H1 (cell line): ENCODE results near the gene FYB2. TPM values are rescaled to one million over a fixed set of nuclear protein-coding genes. Genes with fewer than 3 reads are reported as not detected.

Experiments
- CTCF ChIA-PET: fragments of 300-600 bp; sonication (Branson Sonifier 250); formaldehyde crosslinking; loops from one replicate; lab custom pipeline; 2021; ENCODE audit not compliant: partially characterized antibody; lab: Charles Lee
- POLR2A ChIA-PET: fragments of 300-600 bp; sonication (Branson Sonifier 250); formaldehyde crosslinking; loops from one replicate; lab custom pipeline; 2021; ENCODE audit warnings: inconsistent platforms; ENCODE audit not compliant: partially characterized antibody; lab: Charles Lee
- DNase-seq, 2 experiments: peaks; one replicate each; pipeline versions ENCODE4 v3.0.0 to v3.0.0-alpha.2; 2010 to 2022; ENCODE audit warnings: low spot score in 2 of 2, low read depth in 1 of 2, mixed read lengths in 1 of 2
- FAIRE-seq: peaks from 2 replicates; lab custom pipeline; 2011; peaks lifted over from hg19 to GRCh38; lab: Jason Lieb, UNC
- H2AFZ ChIP-seq: 2 replicates; pipeline ENCODE4 v1.8.1; 2012; ENCODE audit warnings: low read length, inconsistent platforms
- H2AK5ac ChIP-seq: 2 replicates; pipeline ENCODE4 v1.6.1; 2013; ENCODE audit warnings: low read depth, low read length
- H2BK120ac ChIP-seq: replicated peaks from 2 replicates; pipeline ENCODE3; 2013; ENCODE audit warnings: low read depth, low read length, inconsistent platforms
- H2BK12ac ChIP-seq: 2 replicates; pipeline ENCODE4 v1.6.1; 2013; ENCODE audit warnings: low read depth, low read length
- H2BK15ac ChIP-seq: 2 replicates; pipeline ENCODE4 v1.6.1; 2013; ENCODE audit warnings: low read length
- H2BK20ac ChIP-seq: 2 replicates; pipeline ENCODE4 v1.6.1; 2013; ENCODE audit warnings: low read length
- H2BK5ac ChIP-seq: 2 replicates; pipeline ENCODE4 v1.6.1; 2013; ENCODE audit warnings: low read depth, low read length
- H3K14ac ChIP-seq: 2 replicates; pipeline ENCODE4 v1.6.1; 2013; ENCODE audit warnings: inconsistent platforms; ENCODE audit not compliant: insufficient read length
- H3K18ac ChIP-seq: 2 replicates; pipeline ENCODE4 v1.6.1; 2013; ENCODE audit warnings: low read length; ENCODE audit errors: extremely low read depth
- H3K23ac ChIP-seq: 2 replicates; pipeline ENCODE4 v1.6.1; 2013; ENCODE audit warnings: inconsistent platforms; ENCODE audit not compliant: insufficient read length
- H3K23me2 ChIP-seq: 2 replicates; pipeline ENCODE4 v1.6.1; 2013; ENCODE audit warnings: low read depth, low read length
- H3K27ac ChIP-seq: 2 replicates; pipeline ENCODE4 v1.6.1; 2011; ENCODE audit warnings: low read depth, low read length, inconsistent platforms
- H3K27me3 ChIP-seq, 4 experiments: replicated peaks in 1 of 4; 1 replicate in 1 of 4; 2 replicates in 3 of 4; pipeline versions ENCODE4 v1.6.1 to v1.8.1; 2011 to 2013; ENCODE audit warnings: low read length in 3 of 4, mild to moderate bottlenecking in 3 of 4, inconsistent platforms in 2 of 4, mixed read lengths in 2 of 4, moderate library complexity in 1 of 4; ENCODE audit not compliant: control insufficient read depth in 3 of 4, insufficient read depth in 3 of 4; ENCODE audit errors: extremely low read depth in 1 of 4
- H3K36me3 ChIP-seq, 4 experiments: 2 replicates each; pipeline versions ENCODE4 v1.6.1 to v1.8.1; 2011 to 2013; ENCODE audit warnings: mild to moderate bottlenecking in 4 of 4, low read length in 3 of 4, moderate library complexity in 2 of 4, control low read depth in 1 of 4, inconsistent platforms in 1 of 4; ENCODE audit not compliant: insufficient read depth in 4 of 4, control insufficient read depth in 2 of 4
- H3K4ac ChIP-seq: replicated peaks from 2 replicates; pipeline ENCODE3; 2013; ENCODE audit warnings: low read length, low read depth, mixed read lengths, inconsistent platforms; ENCODE audit not compliant: insufficient read length
- H3K4me1 ChIP-seq, 4 experiments: replicated peaks in 1 of 4; 1 replicate in 1 of 4; 2 replicates in 3 of 4; pipeline versions ENCODE4 v1.6.1 to v1.8.1; 2011 to 2013; ENCODE audit warnings: low read length in 3 of 4, inconsistent platforms in 2 of 4, mixed read lengths in 1 of 4; ENCODE audit not compliant: insufficient read depth in 4 of 4, control insufficient read depth in 3 of 4
- H3K4me2 ChIP-seq, 2 experiments: 2 replicates each; pipeline versions ENCODE4 v1.6.1 to v1.8.1; 2011 to 2013; ENCODE audit warnings: low read depth in 2 of 2, low read length in 2 of 2, control low read depth in 1 of 2, inconsistent platforms in 1 of 2, mild to moderate bottlenecking in 1 of 2; ENCODE audit not compliant: insufficient read depth in 1 of 2
- H3K4me3 ChIP-seq, 4 experiments: fragments of 200-600, 300-600 bp in 1 of 4; sonication (generic), shearing (Covaris generic), sonication (Bioruptor Twin) in 1 of 4; 2 replicates each; pipeline versions ENCODE4 v1.5.1 to v1.8.1; 2011 to 2016; ENCODE audit warnings: low read length in 4 of 4, low read depth in 3 of 4, control low read depth in 2 of 4, inconsistent platforms in 2 of 4, mild to moderate bottlenecking in 2 of 4, mixed read lengths in 1 of 4, moderate library complexity in 1 of 4; ENCODE audit not compliant: insufficient read depth in 2 of 4; ENCODE audit errors: extremely low read depth in 1 of 4
- H3K56ac ChIP-seq: replicated peaks from 2 replicates; pipeline ENCODE3; 2013; ENCODE audit warnings: low read depth, mild to moderate bottlenecking, mixed read lengths, low read length, inconsistent platforms; ENCODE audit not compliant: insufficient read length
- H3K79me1 ChIP-seq: 2 replicates; pipeline ENCODE4 v1.6.1; 2013; ENCODE audit warnings: low read depth, low read length, control low read depth
- H3K79me2 ChIP-seq, 2 experiments: 2 replicates each; pipeline versions ENCODE4 v1.6.1 to v1.8.1; 2012 to 2013; ENCODE audit warnings: low read length in 2 of 2, mild to moderate bottlenecking in 2 of 2, inconsistent platforms in 1 of 2; ENCODE audit not compliant: insufficient read depth in 2 of 2, control insufficient read depth in 1 of 2
- H3K9ac ChIP-seq, 4 experiments: replicated peaks in 1 of 4; 1 replicate in 1 of 4; 2 replicates in 3 of 4; pipeline versions ENCODE4 v1.6.1 to v1.8.1; 2011 to 2013; ENCODE audit warnings: low read depth in 3 of 4, low read length in 3 of 4, control low read depth in 2 of 4, mild to moderate bottlenecking in 2 of 4, moderate library complexity in 2 of 4, inconsistent platforms in 1 of 4; ENCODE audit errors: extremely low read depth in 1 of 4
- H3K9me3 ChIP-seq, 2 experiments: 2 replicates each; pipeline versions ENCODE4 v1.6.1 to v1.8.1; 2012 to 2013; ENCODE audit warnings: mild to moderate bottlenecking in 2 of 2, moderate library complexity in 2 of 2, control low read depth in 1 of 2, inconsistent platforms in 1 of 2, low read depth in 1 of 2, low read length in 1 of 2, mixed read lengths in 1 of 2; ENCODE audit not compliant: insufficient read depth in 2 of 2
- H4K20me1 ChIP-seq, 2 experiments: replicated peaks in 1 of 2; 2 replicates each; pipeline versions ENCODE3 to v1.8.1; 2011 to 2013; ENCODE audit warnings: inconsistent platforms in 2 of 2, low read length in 2 of 2, mild to moderate bottlenecking in 1 of 2; ENCODE audit not compliant: insufficient read depth in 2 of 2, control insufficient read depth in 1 of 2
- H4K5ac ChIP-seq: 2 replicates; pipeline ENCODE4 v1.6.1; 2013; ENCODE audit warnings: low read length, low read depth, mixed read lengths, inconsistent platforms; ENCODE audit not compliant: insufficient read length
- H4K8ac ChIP-seq: 2 replicates; pipeline ENCODE4 v1.8.0; 2013; ENCODE audit warnings: mild to moderate bottlenecking, moderate library complexity, low read length, inconsistent platforms; ENCODE audit not compliant: insufficient read depth; ENCODE audit errors: extremely low read depth
- H4K91ac ChIP-seq: replicated peaks from 2 replicates; pipeline ENCODE3; 2013; ENCODE audit warnings: low read length, mixed read lengths, inconsistent platforms; ENCODE audit not compliant: insufficient read length
- BRCA1 ChIP-seq: IDR thresholded peaks from 2 replicates; pipeline ENCODE4 v1.6.1; 2012; ENCODE audit warnings: low read depth, low read length, improper control_type of control experiment
- CBX8 ChIP-seq: fragments of 300-800, 300-1000 bp; sonication (generic); IDR thresholded peaks from 2 replicates; pipeline ENCODE4 v1.7.1; 2016; ENCODE audit warnings: low read depth, low read length, borderline replicate concordance
- HDAC2 ChIP-seq, 2 experiments: fragments of 300-600 bp in 1 of 2; sonication (generic) in 1 of 2; IDR thresholded peaks; 2 replicates each; pipeline ENCODE4 v1.6.1; 2011 to 2012; ENCODE audit warnings: low read depth in 2 of 2, low read length in 2 of 2, mild to moderate bottlenecking in 2 of 2, moderate library complexity in 2 of 2, borderline replicate concordance in 1 of 2, inconsistent platforms in 1 of 2
- HDAC6 ChIP-seq: IDR thresholded peaks from one replicate; pipeline ENCODE4 v1.7.1; 2012; ENCODE audit warnings: low read depth, mild to moderate bottlenecking, inconsistent platforms, low read length, moderate library complexity
- KDM5A ChIP-seq: fragments of 200-600 bp; IDR thresholded peaks from 2 replicates; pipeline ENCODE4 v1.7.1; 2012; ENCODE audit warnings: mild to moderate bottlenecking, low read length, inconsistent platforms, mixed read lengths
- MAFK ChIP-seq: IDR thresholded peaks from 2 replicates; pipeline ENCODE4 v1.6.1; 2012; ENCODE audit warnings: low read depth, mild to moderate bottlenecking, improper control_type of control experiment, low read length
- RAD21 ChIP-seq, 2 experiments: IDR thresholded peaks in 1 of 2; conservative IDR thresholded peaks in 1 of 2; 2 replicates each; pipeline ENCODE4 v1.6.1; 2011; ENCODE audit warnings: low read depth in 2 of 2, low read length in 2 of 2, improper control_type of control experiment in 1 of 2, inconsistent platforms in 1 of 2, mild to moderate bottlenecking in 1 of 2, moderate library complexity in 1 of 2
- RNF2 ChIP-seq: fragments of 200-900, 300-1000 bp; sonication (generic); IDR thresholded peaks from 2 replicates; pipeline ENCODE4 v1.7.1; 2016; ENCODE audit warnings: borderline replicate concordance, low read depth, mild to moderate bottlenecking, antibody characterized with exemption, low read length; ENCODE audit not compliant: poor library complexity, severe bottlenecking; ENCODE audit errors: missing control alignments
- SP1 ChIP-seq: IDR thresholded peaks from 2 replicates; pipeline ENCODE4 v1.6.1; 2011; ENCODE audit warnings: low read depth, low read length
- SP2 ChIP-seq: IDR thresholded peaks from 2 replicates; pipeline ENCODE4 v1.6.1; 2012; ENCODE audit warnings: mild to moderate bottlenecking, low read length, inconsistent platforms
- SRF ChIP-seq: IDR thresholded peaks from 2 replicates; pipeline ENCODE4 v1.6.1; 2011; ENCODE audit warnings: mild to moderate bottlenecking, low read depth, low read length, moderate library complexity
- ZNF274 ChIP-seq: IDR thresholded peaks from 2 replicates; pipeline ENCODE4 v1.7.0; 2012; ENCODE audit warnings: low read length, borderline replicate concordance; ENCODE audit errors: extremely low read depth
- WGBS, 2 experiments: shearing (Covaris generic) in 1 of 2; methylation state at CpG; one replicate each; pipeline versions ENCODE4 v1.1.6 to v1.1.7; 2013 to 2015; ENCODE audit warnings: low lambda C conversion rate in 2 of 2, mixed read lengths in 2 of 2, inconsistent platforms in 1 of 2, low coverage in 1 of 2, missing lambda C conversion rate in 1 of 2; ENCODE audit not compliant: insufficient replicate concordance in 2 of 2, insufficient coverage in 1 of 2, insufficient read length in 1 of 2; ENCODE audit errors: extremely low coverage in 1 of 2, missing lambda C conversion rate in 1 of 2; 5-methylcytosine and 5-hydroxymethylcytosine counted together
- polyA plus RNA-seq, 7 experiments: library from polyadenylated mRNA; depleted of rRNA in 3 of 7; stranded (reverse) in 5 of 7; unstranded in 2 of 7; fragments of >200 nt in 5 of 7; fragments of 200-250 nt in 2 of 7; gene quantifications; 1 replicate in 5 of 7; 2 replicates in 1 of 7; 4 replicates in 1 of 7; pipeline versions ENCODE4 v1.2.1 to v1.2.3, GENCODE V29; 2011 to 2013; ENCODE audit warnings: missing spikeins in 2 of 7, mixed read lengths in 2 of 7
- total RNA-seq: library from RNA; stranded (reverse); fragmentation: NEBNext Ultra II Directional; extraction: Animal tissue kit (Norgen Biotek cat#: 25700); gene quantifications from 2 replicates; pipeline ENCODE4 v1.2.1, GENCODE V29; 2021

The FYB2 gene
- total and polyA plus RNA-seq, 2 of the 8 experiments (the other 6 are each of a cell fraction or from before 2014, with no cell fraction given) = 0.11 to 0.17 TPM

- DNase-seq (no peak), FAIRE-seq (no peak)
- Histone ChIP-seq H2AFZ (no peak overlapping the region), H2BK12ac (no peak overlapping the region), H3K79me1 (no peaks in the 10 kb centered on the region), H3K27ac (no peak overlapping the region), H3K4ac (no peak overlapping the region), H3K36me3 (no peaks in the 10 kb centered on the region), H4K20me1 (no peaks in the 10 kb centered on the region), H3K23me2 (no peaks in the 10 kb centered on the region), H4K91ac (no peak overlapping the region), H4K5ac (no peak overlapping the region), H2BK15ac (no peak overlapping the region), H3K9me3 (no peaks in the 10 kb centered on the region), H2BK20ac (no peak overlapping the region), H3K18ac (no peak overlapping the region), H2BK120ac (no peak overlapping the region), H4K8ac (no peak overlapping the region), H2BK5ac (no peak overlapping the region), H3K4me1 (no peaks in the 10 kb centered on the region), H3K27me3 (peaks cover 0 to 1% (median 0%) of the 10 kb centered on the region in 4 experiments; a peak in 1 of 7 replicates), H3K14ac (no peak overlapping the region), H3K4me3 (no peak overlapping the region), H3K56ac (no peak overlapping the region), H2AK5ac (no peak overlapping the region), H3K79me2 (no peaks in the 10 kb centered on the region), H3K4me2 (no peak overlapping the region), H3K9ac (no peak overlapping the region), H3K23ac (no peak overlapping the region)
- CTCF ChIA-PET = interaction anchor here (0.7 to 3.4 kb wide), 9 partner anchors 11 to 580 kb away, joined by 3 to 14 read pairs (median 5); partner anchors contain the start of gene FYB2
- no peak for TF ChIP-seq HDAC2 (IDR thresholded peaks at IDR 0.05; ENCODE audit: borderline replicate concordance in 1 of 2, low read depth in 2 of 2, low read length in 2 of 2)
- TF ChIP-seq KDM5A = no peak
- no peak for TF ChIP-seq CBX8
- TF ChIP-seq SP2 = no peak
- no peak for TF ChIP-seq SP1
- no peak for TF ChIP-seq BRCA1
- TF ChIP-seq ZNF274 = no peak
- TF ChIP-seq RNF2 = no peak
- no peak for TF ChIP-seq HDAC6
- no peak for TF ChIP-seq MAFK
- no peak for TF ChIP-seq RAD21 (IDR thresholded peaks at IDR 0.05 in 1 of 2, conservative IDR thresholded peaks at IDR 0.05 in 1 of 2; ENCODE audit: low read depth in 2 of 2, low read length in 2 of 2)
- no peak for TF ChIP-seq SRF
- POLR2A ChIA-PET = no interaction called here
- 71% methylated on average over 1 of the region's 1 CpG; no CpG with 5 or more reads in 1 of the 2 experiments for WGBS, 2 experiments
Observed at GRCh38 chr1:56808410-56808809, 10.8 kb downstream of the FYB2 start.
